Breast epithelium (tissue), 3 donors: ENCODE data around the gene UNC50.

ENCODE experiments used
- CTCF ChIP-seq, 3 donors: fragments of 450-650 bp; IDR thresholded peaks; one replicate each; pipeline ENCODE4 v1.5.1; 2016 to 2017; ENCODE audit warnings: antibody characterized with exemption in 3 of 3, mild to moderate bottlenecking in 3 of 3, moderate library complexity in 3 of 3
- POLR2A ChIP-seq: fragments of 450-650 bp; IDR thresholded peaks from one replicate; pipeline ENCODE4 v1.6.1; 2016; ENCODE audit warnings: antibody characterized with exemption, mild to moderate bottlenecking, moderate library complexity

- TF ChIP-seq POLR2A (no peak), CTCF (IDR thresholded peaks at IDR 0.05) (no peak)
Measured at GRCh38 chr2:98565286-98565860, 43.0 kb upstream of the UNC50 start.
